Caco-2 (cell line): ENCODE measurements around the gene CADPS. TPM values are rescaled to one million over a fixed set of nuclear protein-coding genes. Genes with fewer than 3 reads are reported as not detected.

Experiments used
- BruUV-seq: library from RNA; stranded (reverse); fragments of 400-500 nt; replicated peaks from 2 replicates; lab custom pipeline; 2021; lab: Mats Ljungman, UMichigan
- CTCF ChIA-PET: fragments of 300-600 bp; sonication (Branson Sonifier 250); formaldehyde crosslinking; loops from one replicate; lab custom pipeline; 2022; ENCODE audit warnings: antibody characterized with exemption; lab: Charles Lee
- POLR2A ChIA-PET: fragments of 300-600 bp; sonication (Branson Sonifier 250); formaldehyde crosslinking; loops from one replicate; lab custom pipeline; 2022; ENCODE audit warnings: antibody characterized with exemption; lab: Charles Lee
- DNase-seq, 2 experiments: peaks; one replicate each; pipeline versions ENCODE4 v3.0.0 to v3.0.0-alpha.2; 2020 to 2022
- H3K27me3 ChIP-seq: replicated peaks from 2 replicates; pipeline ENCODE4 v1.6.0; 2011; ENCODE audit warnings: low read length; ENCODE audit not compliant: control insufficient read depth, insufficient read depth
- H3K36me3 ChIP-seq: 2 replicates; pipeline ENCODE4 v1.5.1; 2011; ENCODE audit warnings: low read length; ENCODE audit not compliant: control insufficient read depth, insufficient read depth
- H3K4me1 ChIP-seq: fragments of 250-450 bp; sonication (Bioruptor Pico); 2 replicates; pipeline ENCODE4 v1.5.1; 2020; ENCODE audit warnings: mild to moderate bottlenecking
- H3K4me3 ChIP-seq: 2 replicates; pipeline ENCODE4 v1.5.1; 2011; ENCODE audit warnings: low read depth, mild to moderate bottlenecking, control low read depth, low read length
- H3K9me3 ChIP-seq: fragments of 250-450 bp; sonication (Bioruptor Pico); 2 replicates; pipeline ENCODE4 v1.5.1; 2020; ENCODE audit warnings: mild to moderate bottlenecking, moderate library complexity
- H3K27ac Mint-ChIP-seq: one replicate; pipeline ENCODE4 v1.8.0; 2022; ENCODE audit warnings: mixed read lengths; ENCODE audit not compliant: unreplicated experiment
- H3K27me3 Mint-ChIP-seq: one replicate; pipeline ENCODE4 v1.8.0; 2022; ENCODE audit warnings: mixed read lengths; ENCODE audit not compliant: insufficient read depth, unreplicated experiment
- H3K36me3 Mint-ChIP-seq: one replicate; pipeline ENCODE4 v1.8.0; 2022; ENCODE audit warnings: mild to moderate bottlenecking, mixed read lengths; ENCODE audit not compliant: insufficient read depth, unreplicated experiment
- H3K4me1 Mint-ChIP-seq: one replicate; pipeline ENCODE4 v1.8.0; 2022; ENCODE audit warnings: low read depth, mixed read lengths; ENCODE audit not compliant: unreplicated experiment
- H3K4me3 Mint-ChIP-seq: one replicate; pipeline ENCODE4 v1.8.0; 2022; ENCODE audit warnings: mild to moderate bottlenecking, moderate library complexity, mixed read lengths; ENCODE audit not compliant: unreplicated experiment
- H3K9me3 Mint-ChIP-seq: one replicate; pipeline ENCODE4 v1.8.0; 2022; ENCODE audit warnings: mixed read lengths; ENCODE audit not compliant: unreplicated experiment
- intact Hi-C: fragments of 100-400 bp; cut with micrococcal nuclease; formaldehyde crosslinking; loops from one replicate; pipeline ENCODE4 v1.10.0; 2022; ENCODE audit not compliant: unreplicated experiment
- total RNA-seq: library from RNA; stranded (reverse); gene quantifications from 2 replicates; pipeline ENCODE4 v1.2.3, GENCODE V29; 2022
- TF ChIP-seq, protein P1 (sequence below), 2 experiments: fragments of 200-600 bp in 1 of 2; IDR thresholded peaks; 1 replicate in 1 of 2; 2 replicates in 1 of 2; pipeline versions ENCODE4 v1.5.1 to v1.8.0; 2011 to 2022; ENCODE audit warnings: antibody characterized with exemption in 1 of 2, control low read depth in 1 of 2, inconsistent platforms in 1 of 2, low read depth in 1 of 2, low read length in 1 of 2, mild to moderate bottlenecking in 1 of 2, moderate library complexity in 1 of 2; ENCODE audit not compliant: insufficient read depth in 1 of 2, severe bottlenecking in 1 of 2, unreplicated experiment in 1 of 2

Gene CADPS
- total RNA-seq, 1 experiment from 2014 or later = not detected

DNA sequence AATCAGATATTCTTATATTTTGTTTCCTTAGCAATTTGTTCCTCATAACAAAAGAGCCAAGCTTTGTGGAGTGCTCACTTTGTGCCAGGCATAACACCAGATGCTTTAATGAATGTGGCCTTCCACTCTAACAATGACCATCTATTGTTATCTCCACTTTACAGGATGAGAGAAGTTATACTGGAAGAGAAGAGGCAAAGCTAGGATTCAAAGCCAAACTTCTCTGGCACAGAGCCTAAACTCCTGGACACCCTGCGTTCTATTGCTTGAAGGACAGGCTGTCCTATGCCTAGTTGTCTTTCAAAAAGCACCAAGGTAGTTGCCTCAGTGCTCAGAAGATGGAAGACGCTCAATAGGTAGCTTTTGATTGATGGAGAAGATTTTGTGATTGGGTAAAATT, 378.7 kb downstream of the CADPS start:
- ChIA-PET POLR2A (no interaction called here), CTCF (no interaction called here)
- H3K9me3 Mint-ChIP-seq = no peaks in the 10 kb centered on the region
- intact Hi-C loops = no loop called here
- H3K36me3 Mint-ChIP-seq = no peaks in the 10 kb centered on the region
- peaks cover 21% of the 10 kb centered on the region for H3K27me3 Mint-ChIP-seq
- Histone ChIP-seq H3K27me3 (no peaks in the 10 kb centered on the region), H3K4me1 (no peaks in the 10 kb centered on the region), H3K9me3 (no peaks in the 10 kb centered on the region), H3K4me3 (no peak overlapping the region), H3K36me3 (no peaks in the 10 kb centered on the region)
- no TSS peak for BruUV-seq
- H3K4me1 Mint-ChIP-seq = no peaks in the 10 kb centered on the region
- H3K27ac Mint-ChIP-seq = no peak overlapping the region
- no peak overlapping the region for H3K4me3 Mint-ChIP-seq
- TF ChIP-seq, protein P1, sequence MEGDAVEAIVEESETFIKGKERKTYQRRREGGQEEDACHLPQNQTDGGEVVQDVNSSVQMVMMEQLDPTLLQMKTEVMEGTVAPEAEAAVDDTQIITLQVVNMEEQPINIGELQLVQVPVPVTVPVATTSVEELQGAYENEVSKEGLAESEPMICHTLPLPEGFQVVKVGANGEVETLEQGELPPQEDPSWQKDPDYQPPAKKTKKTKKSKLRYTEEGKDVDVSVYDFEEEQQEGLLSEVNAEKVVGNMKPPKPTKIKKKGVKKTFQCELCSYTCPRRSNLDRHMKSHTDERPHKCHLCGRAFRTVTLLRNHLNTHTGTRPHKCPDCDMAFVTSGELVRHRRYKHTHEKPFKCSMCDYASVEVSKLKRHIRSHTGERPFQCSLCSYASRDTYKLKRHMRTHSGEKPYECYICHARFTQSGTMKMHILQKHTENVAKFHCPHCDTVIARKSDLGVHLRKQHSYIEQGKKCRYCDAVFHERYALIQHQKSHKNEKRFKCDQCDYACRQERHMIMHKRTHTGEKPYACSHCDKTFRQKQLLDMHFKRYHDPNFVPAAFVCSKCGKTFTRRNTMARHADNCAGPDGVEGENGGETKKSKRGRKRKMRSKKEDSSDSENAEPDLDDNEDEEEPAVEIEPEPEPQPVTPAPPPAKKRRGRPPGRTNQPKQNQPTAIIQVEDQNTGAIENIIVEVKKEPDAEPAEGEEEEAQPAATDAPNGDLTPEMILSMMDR (IDR thresholded peaks at IDR 0.05; ENCODE audit: insufficient read depth in 1 of 2, low read depth in 1 of 2, low read length in 1 of 2, severe bottlenecking in 1 of 2, unreplicated experiment in 1 of 2) = no peak
- no peak for DNase-seq

DNA sequence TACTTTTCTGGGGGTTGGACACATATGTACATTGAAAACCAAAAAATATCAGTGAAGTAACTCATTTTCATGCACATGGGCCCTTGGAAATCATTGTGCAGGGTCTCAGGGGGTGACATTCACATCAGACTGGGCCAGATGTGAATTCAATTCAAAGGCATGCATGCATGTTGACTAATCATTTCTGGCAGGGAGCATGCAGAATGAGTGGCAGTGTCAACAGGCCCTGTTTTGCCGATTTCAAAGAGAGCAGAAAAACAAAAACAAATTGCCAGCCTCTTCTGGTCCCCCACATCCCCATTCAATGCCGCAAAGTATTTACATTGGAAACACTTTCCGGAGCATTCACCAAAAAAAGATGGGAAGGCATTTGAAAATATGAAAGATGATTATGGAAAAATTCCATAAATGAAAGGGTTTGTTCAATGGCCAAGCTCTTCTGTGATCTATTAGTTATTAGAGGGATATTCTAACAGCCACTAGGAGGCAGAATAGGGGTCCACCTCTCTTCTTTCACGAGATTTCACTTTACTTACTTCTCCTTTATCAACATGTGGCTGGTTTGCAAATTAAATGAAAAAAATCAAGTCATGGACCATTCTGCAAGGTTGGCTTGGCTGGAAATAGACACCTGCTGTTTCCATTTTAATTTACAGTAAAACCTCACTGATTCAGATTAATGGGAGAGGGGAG, 382.0 kb downstream of the CADPS start:
- TF ChIP-seq, protein P1 (IDR thresholded peaks at IDR 0.05; ENCODE audit: insufficient read depth in 1 of 2, low read depth in 1 of 2, low read length in 1 of 2, severe bottlenecking in 1 of 2, unreplicated experiment in 1 of 2) = peak in 1 of 2 experiments; percentile 26
- no peaks in the 10 kb centered on the region for H3K36me3 ChIP-seq
- Mint-ChIP-seq H3K36me3 (no peaks in the 10 kb centered on the region), H3K27me3 (peaks cover 20% of the 10 kb centered on the region), H3K4me3 (no peak overlapping the region), H3K9me3 (no peaks in the 10 kb centered on the region), H3K4me1 (no peaks in the 10 kb centered on the region), H3K27ac (no peak overlapping the region)
- no peaks in the 10 kb centered on the region for H3K4me1 ChIP-seq
- no peaks in the 10 kb centered on the region for H3K27me3 ChIP-seq
- ChIA-PET POLR2A (no interaction called here), CTCF (no interaction called here)
- BruUV-seq = no TSS peak
- no peaks in the 10 kb centered on the region for H3K9me3 ChIP-seq
- no peak for DNase-seq
- intact Hi-C loops = loop anchor here (2.0 kb wide), 1 partner anchor 66 kb away; no protein-coding TSS in a partner anchor
- H3K4me3 ChIP-seq = no peak overlapping the region

DNA sequence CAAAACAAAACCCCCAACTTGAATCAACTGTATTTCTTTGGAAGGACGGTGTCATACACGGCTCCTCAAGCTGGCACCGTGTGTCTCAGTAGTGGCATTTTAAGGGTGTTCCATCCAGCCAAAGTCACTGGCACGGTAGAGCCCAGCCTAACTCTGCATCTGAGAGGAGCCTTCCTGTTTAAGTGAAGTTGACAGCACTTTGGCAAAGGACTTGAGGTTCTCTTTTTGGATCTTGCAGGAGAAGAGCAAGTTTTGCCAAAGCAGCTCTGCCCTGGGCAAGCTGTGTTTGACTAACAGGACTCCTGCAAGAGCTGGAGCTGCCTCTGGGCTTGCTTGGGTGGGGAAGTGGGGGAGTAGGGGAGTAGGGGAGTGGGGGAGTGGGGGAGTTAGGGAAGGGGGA, 392.3 kb downstream of the CADPS start:
- Mint-ChIP-seq H3K27me3 (peaks cover 8% of the 10 kb centered on the region), H3K4me1 (no peaks in the 10 kb centered on the region), H3K9me3 (no peaks in the 10 kb centered on the region), H3K27ac (no peak overlapping the region), H3K36me3 (peaks cover 5% of the 10 kb centered on the region), H3K4me3 (no peak overlapping the region)
- no peaks in the 10 kb centered on the region for H3K36me3 ChIP-seq
- no peaks in the 10 kb centered on the region for H3K4me1 ChIP-seq
- H3K27me3 ChIP-seq = no peaks in the 10 kb centered on the region
- ChIA-PET CTCF (no interaction called here), POLR2A (no interaction called here)
- no peak for DNase-seq
- no peaks in the 10 kb centered on the region for H3K9me3 ChIP-seq
- TF ChIP-seq, protein P1 (IDR thresholded peaks at IDR 0.05; ENCODE audit: insufficient read depth in 1 of 2, low read depth in 1 of 2, low read length in 1 of 2, severe bottlenecking in 1 of 2, unreplicated experiment in 1 of 2) = no peak
- intact Hi-C loops = no loop called here
- H3K4me3 ChIP-seq = no peak overlapping the region
- no TSS peak for BruUV-seq
